Tibial nerve (tissue), 4 donors: ENCODE measurements around the gene RPS6KA2.

ENCODE experiments used
- CTCF ChIP-seq, 5 experiments: fragments of 200-600 bp in 3 of 5; fragments of 450-650 bp in 2 of 5; sonication (generic) in 3 of 5; IDR thresholded peaks; one replicate each; pipeline ENCODE4 v1.5.1; 2016 to 2019; ENCODE audit warnings: antibody characterized with exemption in 5 of 5, mild to moderate bottlenecking in 3 of 5, moderate library complexity in 2 of 5
- EP300 ChIP-seq, 2 donors: sonication (generic); formaldehyde crosslinking; IDR thresholded peaks; one replicate each; pipeline ENCODE4 v1.6.1; 2017; ENCODE audit warnings: antibody characterized with exemption in 2 of 2, mild to moderate bottlenecking in 1 of 2
- POLR2A ChIP-seq, 2 donors: fragments of 450-650 bp; IDR thresholded peaks; one replicate each; pipeline ENCODE4 v1.6.1; 2017; ENCODE audit warnings: antibody characterized with exemption in 2 of 2, mild to moderate bottlenecking in 2 of 2, moderate library complexity in 2 of 2

- no peak for TF ChIP-seq POLR2A (IDR thresholded peaks at IDR 0.05)
- no peak for TF ChIP-seq CTCF (IDR thresholded peaks at IDR 0.05)
- no peak for TF ChIP-seq EP300 (IDR thresholded peaks at IDR 0.05)
Measured at GRCh38 chr6:166555086-166555485, 72.0 kb downstream of the RPS6KA2 start.
